ENCODE measurements around the gene APLP2.

DNA sequence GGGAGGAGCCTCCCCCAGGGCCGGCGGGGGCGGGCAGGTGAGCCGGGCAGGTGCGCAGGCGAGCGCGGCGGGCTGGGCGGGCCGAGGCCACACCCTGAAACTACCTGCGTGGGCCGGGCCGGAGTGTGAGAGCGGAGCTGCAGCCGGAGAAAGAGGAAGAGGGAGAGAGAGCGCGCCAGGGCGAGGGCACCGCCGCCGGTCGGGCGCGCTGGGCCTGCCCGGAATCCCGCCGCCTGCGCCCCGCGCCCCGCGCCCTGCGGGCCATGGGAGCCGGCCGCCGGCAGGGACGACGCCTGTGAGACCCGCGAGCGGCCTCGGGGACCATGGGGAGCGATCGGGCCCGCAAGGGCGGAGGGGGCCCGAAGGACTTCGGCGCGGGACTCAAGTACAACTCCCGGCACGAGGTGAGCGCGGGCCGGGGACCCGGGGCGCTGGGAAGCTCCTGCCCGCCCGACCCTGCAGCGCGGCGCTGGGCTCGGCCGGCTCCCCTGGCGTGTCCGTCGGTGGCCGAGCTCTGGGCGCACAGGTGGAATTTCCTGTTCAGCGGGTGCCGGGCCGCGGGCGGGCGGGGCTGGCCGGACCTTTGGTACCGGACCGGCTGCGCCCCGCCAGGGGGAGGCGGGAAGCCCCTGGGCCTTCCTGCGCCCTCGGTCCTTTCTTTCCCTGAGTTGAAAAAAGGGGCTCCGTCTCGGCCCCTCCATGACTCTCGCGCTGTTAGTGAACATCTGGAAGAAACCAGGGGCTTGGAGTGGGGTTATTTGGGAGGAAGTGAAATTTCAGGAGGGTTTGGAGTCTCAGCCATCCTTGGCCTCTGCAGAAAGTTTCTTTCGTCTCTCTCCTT lies 90.2 kb downstream of the APLP2 start, which contains the start of gene ST14:
- TF ChIP-seq, protein P1, sequence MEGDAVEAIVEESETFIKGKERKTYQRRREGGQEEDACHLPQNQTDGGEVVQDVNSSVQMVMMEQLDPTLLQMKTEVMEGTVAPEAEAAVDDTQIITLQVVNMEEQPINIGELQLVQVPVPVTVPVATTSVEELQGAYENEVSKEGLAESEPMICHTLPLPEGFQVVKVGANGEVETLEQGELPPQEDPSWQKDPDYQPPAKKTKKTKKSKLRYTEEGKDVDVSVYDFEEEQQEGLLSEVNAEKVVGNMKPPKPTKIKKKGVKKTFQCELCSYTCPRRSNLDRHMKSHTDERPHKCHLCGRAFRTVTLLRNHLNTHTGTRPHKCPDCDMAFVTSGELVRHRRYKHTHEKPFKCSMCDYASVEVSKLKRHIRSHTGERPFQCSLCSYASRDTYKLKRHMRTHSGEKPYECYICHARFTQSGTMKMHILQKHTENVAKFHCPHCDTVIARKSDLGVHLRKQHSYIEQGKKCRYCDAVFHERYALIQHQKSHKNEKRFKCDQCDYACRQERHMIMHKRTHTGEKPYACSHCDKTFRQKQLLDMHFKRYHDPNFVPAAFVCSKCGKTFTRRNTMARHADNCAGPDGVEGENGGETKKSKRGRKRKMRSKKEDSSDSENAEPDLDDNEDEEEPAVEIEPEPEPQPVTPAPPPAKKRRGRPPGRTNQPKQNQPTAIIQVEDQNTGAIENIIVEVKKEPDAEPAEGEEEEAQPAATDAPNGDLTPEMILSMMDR (IDR thresholded peaks at IDR 0.05) = no peak
- no peak for TF ChIP-seq POLR2A (IDR thresholded peaks at IDR 0.05)

All from testis (tissue), 2 donors.